HepG2 (cell line): ENCODE measurements around the gene ACOT9. TPM values are rescaled to one million over a fixed set of nuclear protein-coding genes. Genes with fewer than 3 reads are reported as not detected.

ENCODE experiments used
- ATAC-seq: fragments of 200-7000 bp; cut with Tn5 transposase; 3 replicates; pipeline ENCODE4 v1.9.1; 2020; ENCODE audit warnings: mild to moderate bottlenecking, moderate library complexity
- BruUV-seq: library from RNA; stranded (reverse); fragments of 400-500 nt; replicated peaks from 2 replicates; lab custom pipeline; 2021; lab: Mats Ljungman, UMichigan
- CTCF ChIA-PET: fragments of 300-600 bp; formaldehyde crosslinking; extraction: SDS; loops from one replicate; lab custom pipeline; 2021; ENCODE audit warnings: low total read pairs, inconsistent platforms, low intra/inter-chr PET ratio; lab: Yijun Ruan, JAX
- POLR2A ChIA-PET: fragments of 350-600 bp; sonication (Branson Sonifier 250); formaldehyde crosslinking; loops from one replicate; lab custom pipeline; 2020; ENCODE audit warnings: antibody characterized with exemption, inconsistent platforms; lab: Yijun Ruan, JAX
- DNase-seq: peaks from one replicate; pipeline ENCODE4 v3.0.0-alpha.2; 2015; ENCODE audit warnings: low spot score
- FAIRE-seq: peaks from 3 replicates; lab custom pipeline; 2011; peaks lifted over from hg19 to GRCh38; lab: Jason Lieb, UNC
- H2AFZ ChIP-seq: one replicate; pipeline ENCODE4 v1.6.1; 2011; ENCODE audit warnings: low read length, inconsistent platforms
- H3K27ac ChIP-seq: fragments of 300-600 bp; 3 replicates; pipeline ENCODE4 v1.8.0; 2011; ENCODE audit warnings: mixed run types, mild to moderate bottlenecking, mixed read lengths, low read length, inconsistent platforms; ENCODE audit not compliant: insufficient read depth; ENCODE audit errors: extremely low read length
- H3K27me3 ChIP-seq, 2 experiments: fragments of 200-600 bp in 1 of 2; 2 replicates in 1 of 2; 3 replicates in 1 of 2; pipeline versions ENCODE4 v1.6.0 to v1.8.0; 2011; ENCODE audit warnings: low read length in 2 of 2, mild to moderate bottlenecking in 2 of 2, moderate library complexity in 2 of 2, inconsistent platforms in 1 of 2; ENCODE audit not compliant: insufficient read depth in 2 of 2, control insufficient read depth in 1 of 2
- H3K36me3 ChIP-seq, 2 experiments: fragments of 200-600 bp in 1 of 2; replicated peaks in 1 of 2; 2 replicates in 1 of 2; 3 replicates in 1 of 2; pipeline versions ENCODE4 v1.5.1 to v1.8.0; 2011; ENCODE audit warnings: low read length in 2 of 2, inconsistent platforms in 1 of 2; ENCODE audit not compliant: insufficient read depth in 2 of 2, control insufficient read depth in 1 of 2
- H3K4me1 ChIP-seq: 2 replicates; pipeline ENCODE4 v1.5.1; 2012; ENCODE audit warnings: low read length, inconsistent platforms; ENCODE audit not compliant: insufficient read depth
- H3K4me2 ChIP-seq: 2 replicates; pipeline ENCODE4 v1.6.0; 2011; ENCODE audit warnings: low read depth, low read length, inconsistent platforms
- H3K4me3 ChIP-seq, 3 experiments: fragments of 200-600 bp in 1 of 3; sonication (generic), shearing (Covaris generic) in 1 of 3; replicated peaks in 1 of 3; 2 replicates each; pipeline ENCODE4 v1.5.1; 2011 to 2016; ENCODE audit warnings: low read length in 3 of 3, inconsistent platforms in 2 of 3, low read depth in 2 of 3, mild to moderate bottlenecking in 2 of 3, control low read depth in 1 of 3, mixed read lengths in 1 of 3; ENCODE audit not compliant: insufficient read depth in 1 of 3
- H3K79me2 ChIP-seq: one replicate; pipeline ENCODE4 v1.6.1; 2011; ENCODE audit warnings: low read length, inconsistent platforms; ENCODE audit not compliant: insufficient read depth
- H3K9ac ChIP-seq: 2 replicates; pipeline ENCODE4 v1.6.0; 2011; ENCODE audit warnings: mild to moderate bottlenecking, low read depth, low read length, inconsistent platforms; ENCODE audit not compliant: insufficient read depth
- H3K9me3 ChIP-seq: 2 replicates; pipeline ENCODE4 v1.5.1; 2012; ENCODE audit warnings: mild to moderate bottlenecking, low read length
- H4K20me1 ChIP-seq: 2 replicates; pipeline ENCODE4 v1.6.0; 2011; ENCODE audit warnings: inconsistent platforms, mild to moderate bottlenecking, low read length, moderate library complexity; ENCODE audit not compliant: insufficient read depth
- HNRNPL ChIP-seq: fragments of 200-400 bp; formaldehyde crosslinking; IDR thresholded peaks from 2 replicates; pipeline ENCODE4 v1.6.1; 2017; ENCODE audit warnings: mild to moderate bottlenecking, low read depth, low read length
- MAFK ChIP-seq, 2 experiments: IDR thresholded peaks in 1 of 2; conservative IDR thresholded peaks in 1 of 2; 2 replicates each; pipeline ENCODE4 v1.6.1; 2011; ENCODE audit warnings: improper control_type of control experiment in 2 of 2, low read length in 2 of 2
- MYC ChIP-seq: sonication (generic); formaldehyde crosslinking; IDR thresholded peaks from 2 replicates; pipeline ENCODE4 v1.9.0; 2021; ENCODE audit warnings: missing genetic modification reagents, borderline replicate concordance
- RNF219 ChIP-seq: sonication (generic); formaldehyde crosslinking; IDR thresholded peaks from 2 replicates; pipeline ENCODE4 v1.5.0; 2020; ENCODE audit warnings: mild to moderate bottlenecking, missing genetic modification reagents
- RXRA ChIP-seq: sonication (generic); formaldehyde crosslinking; IDR thresholded peaks from 2 replicates; pipeline ENCODE4 v1.5.1; 2020; ENCODE audit warnings: missing genetic modification reagents
- ZFP62 ChIP-seq: sonication (generic); formaldehyde crosslinking; IDR thresholded peaks from 2 replicates; pipeline ENCODE4 v1.4.0; 2020; ENCODE audit warnings: missing genetic modification reagents
- ZFX ChIP-seq: sonication (generic); formaldehyde crosslinking; IDR thresholded peaks from 2 replicates; pipeline ENCODE4 v1.4.0; 2020; ENCODE audit warnings: mild to moderate bottlenecking, low read depth, missing genetic modification reagents, moderate library complexity
- ZNF550 ChIP-seq: sonication (generic); formaldehyde crosslinking; IDR thresholded peaks from 2 replicates; pipeline ENCODE4 v1.4.0; 2020; ENCODE audit warnings: mild to moderate bottlenecking, missing genetic modification reagents, borderline replicate concordance
- ZNF580 ChIP-seq: IDR thresholded peaks from 2 replicates; pipeline ENCODE4 v1.6.1; 2016; ENCODE audit warnings: low read depth, borderline replicate concordance
- ZNF747 ChIP-seq: sonication (generic); formaldehyde crosslinking; IDR thresholded peaks from 2 replicates; pipeline ENCODE4 v1.8.1; 2023; ENCODE audit warnings: missing genetic modification reagents, mild to moderate bottlenecking, borderline replicate concordance
- ZNF770 ChIP-seq: sonication (generic); formaldehyde crosslinking; IDR thresholded peaks from 2 replicates; pipeline ENCODE4 v1.5.0; 2020; ENCODE audit warnings: mild to moderate bottlenecking, missing genetic modification reagents
- ZNF839 ChIP-seq: sonication (generic); formaldehyde crosslinking; IDR thresholded peaks from 2 replicates; pipeline ENCODE4 v1.4.0; 2020; ENCODE audit warnings: missing genetic modification reagents, mild to moderate bottlenecking, borderline replicate concordance
- WGBS: methylation state at CpG from one replicate; pipeline ENCODE4 v1.1.6; 2017; ENCODE audit warnings: low lambda C conversion rate; 5-methylcytosine and 5-hydroxymethylcytosine counted together
- in situ Hi-C: cut with HindIII; loops from 2 replicates; pipeline ENCODE4 v1.10.0; 2017; ENCODE audit warnings: low pct_unique_long_range_greater_than_20kb; ENCODE audit not compliant: extremely low pct_ligation_motif_present
- intact Hi-C: fragments of 100-400 bp; cut with micrococcal nuclease; formaldehyde crosslinking; loops from one replicate; pipeline ENCODE4 v1.10.0; 2022; ENCODE audit not compliant: unreplicated experiment
- polyA plus RNA-seq, 8 experiments: library from polyadenylated mRNA; depleted of rRNA in 3 of 8; stranded (reverse) in 7 of 8; unstranded in 1 of 8; fragments of >200 nt; fragmentation: Illumina TruSeq in 4 of 8; extraction: Trizol in 4 of 8; gene quantifications; 2 replicates each; pipeline versions ENCODE4 v1.2.1 to v1.2.3, GENCODE V29; 2011 to 2016; ENCODE audit warnings: low read depth in 4 of 8, missing spikeins in 1 of 8, mixed read lengths in 1 of 8; ENCODE audit not compliant: insufficient read depth in 1 of 8
- total RNA-seq, 5 experiments: library from RNA; depleted of rRNA; stranded (reverse); fragments of >200 nt; fragmentation: Illumina TruSeq; extraction: Trizol; gene quantifications; 2 replicates each; pipeline ENCODE4 v1.2.3, GENCODE V29; 2016; ENCODE audit warnings: low read depth in 1 of 5

The ACOT9 gene
- total and polyA plus RNA-seq, 2 of the 13 experiments (the other 11 are each of a cell fraction or from before 2014, with no cell fraction given): 33.3 to 36.9 TPM

- intact Hi-C loops: loop anchor here (10.0 kb wide), 1 partner anchor 1944 kb away; no protein-coding TSS in a partner anchor
- Histone ChIP-seq H3K4me1 (peaks cover 34% of the 10 kb centered on the region), H2AFZ (no peak overlapping the region), H3K79me2 (peaks cover 12% of the 10 kb centered on the region), H3K4me2 (no peak overlapping the region), H3K4me3 (no peak overlapping the region), H4K20me1 (peaks cover 12% of the 10 kb centered on the region), H3K9ac (no peak overlapping the region), H3K27me3 (no peaks in the 10 kb centered on the region; a peak in 1 of 5 replicates), H3K9me3 (no peaks in the 10 kb centered on the region), H3K36me3 (peaks cover 0 to 1% of the 10 kb centered on the region in 2 experiments; a peak in 2 of 5 replicates), H3K27ac (no peak overlapping the region)
- POLR2A ChIA-PET: no interaction called here
- 50% methylated on average over 3 of the region's 4 CpGs for WGBS
- TF ChIP-seq RXRA (CRISPR knock-in tag) (no peak), MAFK (conservative IDR thresholded peaks at IDR 0.05 in 1 of 2, IDR thresholded peaks at IDR 0.05 in 1 of 2; ENCODE audit: low read length in 2 of 2) (no peak), ZFX (CRISPR knock-in tag) (no peak), HNRNPL (no peak), ZNF770 (CRISPR knock-in tag) (peak; percentile 87), ZFP62 (CRISPR knock-in tag) (no peak)
- no TSS peak for BruUV-seq
- in situ Hi-C loops: no loop called here
- DNase-seq (no peak), ATAC-seq (no peak), FAIRE-seq (no peak)
- CTCF ChIA-PET: no interaction called here
Observed at GRCh38 chrX:23788946-23789345, 45.9 kb upstream of the ACOT9 start.

GRCh38 chrX:23788521-23788920 is 45.4 kb upstream of the ACOT9 start:
- peak; percentile 53 for ATAC-seq
- in situ Hi-C loops (no loop called here), intact Hi-C loops (loop anchor here (10.0 kb wide), 1 partner anchor 1944 kb away; no protein-coding TSS in a partner anchor)
- no peak overlapping the region for H3K4me3 ChIP-seq
- no peak for DNase-seq
- peaks cover 17% of the 10 kb centered on the region for H4K20me1 ChIP-seq
- H3K9ac ChIP-seq: no peak overlapping the region
- H3K27ac ChIP-seq: peak overlapping the region; percentile 52
- peaks cover 34% of the 10 kb centered on the region for H3K4me1 ChIP-seq
- no peak for FAIRE-seq
- H3K79me2 ChIP-seq: peaks cover 17% of the 10 kb centered on the region
- CTCF ChIA-PET: no interaction called here
- H3K9me3 ChIP-seq: no peaks in the 10 kb centered on the region
- no peak overlapping the region for H2AFZ ChIP-seq
- peak overlapping the region; percentile 24 for H3K4me2 ChIP-seq
- H3K27me3 ChIP-seq: no peaks in the 10 kb centered on the region; a peak in 1 of 5 replicates
- POLR2A ChIA-PET: interaction anchor here (1.3 kb wide), 1 partner anchor 12 kb away, joined by 3 read pairs; no protein-coding TSS in a partner anchor
- peaks cover 0 to 1% of the 10 kb centered on the region in 2 experiments; a peak in 2 of 5 replicates for H3K36me3 ChIP-seq
- BruUV-seq: no TSS peak
- TF ChIP-seq MYC (CRISPR knock-in tag) (no peak), ZNF580 (CRISPR knock-in tag) (no peak), RNF219 (CRISPR knock-in tag) (no peak), ZNF747 (CRISPR knock-in tag) (no peak), ZNF550 (CRISPR knock-in tag) (no peak), ZNF839 (CRISPR knock-in tag) (no peak)
